Thymus (tissue), 11 donors: ENCODE measurements around the gene CGB7. TPM values are rescaled to one million over a fixed set of nuclear protein-coding genes. Genes with fewer than 3 reads are reported as not detected.

Experiments
- DNase-seq, 9 donors: peaks; one replicate each; pipeline ENCODE4 v3.0.0-alpha.2; 2013; ENCODE audit warnings: low spot score in 9 of 9, low read depth in 6 of 9, missing footprints in 1 of 9
- H3K27ac ChIP-seq, 2 donors: one replicate each; pipeline ENCODE4 v1.5.1; 2013; ENCODE audit warnings: control low read depth in 1 of 2, low read depth in 1 of 2, low read length in 1 of 2, mild to moderate bottlenecking in 1 of 2, moderate library complexity in 1 of 2
- H3K27me3 ChIP-seq, 2 donors: one replicate each; pipeline ENCODE4 v1.5.1; 2013; ENCODE audit warnings: low read length in 1 of 2; ENCODE audit not compliant: control insufficient read depth in 2 of 2, insufficient read depth in 1 of 2
- H3K36me3 ChIP-seq, 2 donors: one replicate each; pipeline ENCODE4 v1.5.1; 2013; ENCODE audit warnings: low read length in 1 of 2, mild to moderate bottlenecking in 1 of 2, moderate library complexity in 1 of 2; ENCODE audit not compliant: control insufficient read depth in 2 of 2, insufficient read depth in 2 of 2
- H3K4me1 ChIP-seq, 2 donors: one replicate each; pipeline ENCODE4 v1.5.1; 2013; ENCODE audit warnings: low read length in 2 of 2; ENCODE audit not compliant: control insufficient read depth in 2 of 2, insufficient read depth in 2 of 2
- H3K4me3 ChIP-seq, 2 donors: one replicate each; pipeline ENCODE4 v1.5.1; 2013; ENCODE audit warnings: low read length in 2 of 2, control low read depth in 1 of 2, mild to moderate bottlenecking in 1 of 2
- H3K9me3 ChIP-seq, 2 donors: one replicate each; pipeline ENCODE4 v1.5.1; 2013; ENCODE audit warnings: low read length in 1 of 2, mild to moderate bottlenecking in 1 of 2; ENCODE audit not compliant: control insufficient read depth in 2 of 2, insufficient read depth in 1 of 2
- WGBS: extraction: QIAGEN DNeasy Blood & Tissue Kit; methylation state at CpG from one replicate; pipeline ENCODE4 v1.1.7; 2013; 5-methylcytosine and 5-hydroxymethylcytosine counted together
- polyA plus RNA-seq: library from polyadenylated mRNA; stranded (reverse); fragments of 200-250 nt; gene quantifications from one replicate; pipeline ENCODE4 v1.2.3, GENCODE V29; 2013
- total RNA-seq: library from RNA; stranded (reverse); fragments of 120-200 nt; gene quantifications from one replicate; pipeline ENCODE4 v1.2.4, GENCODE V29; 2013
- donor health status: healthy.

Gene CGB7
- total and polyA plus RNA-seq, 2 donors = 0.33 to 6.7 TPM

DNA sequence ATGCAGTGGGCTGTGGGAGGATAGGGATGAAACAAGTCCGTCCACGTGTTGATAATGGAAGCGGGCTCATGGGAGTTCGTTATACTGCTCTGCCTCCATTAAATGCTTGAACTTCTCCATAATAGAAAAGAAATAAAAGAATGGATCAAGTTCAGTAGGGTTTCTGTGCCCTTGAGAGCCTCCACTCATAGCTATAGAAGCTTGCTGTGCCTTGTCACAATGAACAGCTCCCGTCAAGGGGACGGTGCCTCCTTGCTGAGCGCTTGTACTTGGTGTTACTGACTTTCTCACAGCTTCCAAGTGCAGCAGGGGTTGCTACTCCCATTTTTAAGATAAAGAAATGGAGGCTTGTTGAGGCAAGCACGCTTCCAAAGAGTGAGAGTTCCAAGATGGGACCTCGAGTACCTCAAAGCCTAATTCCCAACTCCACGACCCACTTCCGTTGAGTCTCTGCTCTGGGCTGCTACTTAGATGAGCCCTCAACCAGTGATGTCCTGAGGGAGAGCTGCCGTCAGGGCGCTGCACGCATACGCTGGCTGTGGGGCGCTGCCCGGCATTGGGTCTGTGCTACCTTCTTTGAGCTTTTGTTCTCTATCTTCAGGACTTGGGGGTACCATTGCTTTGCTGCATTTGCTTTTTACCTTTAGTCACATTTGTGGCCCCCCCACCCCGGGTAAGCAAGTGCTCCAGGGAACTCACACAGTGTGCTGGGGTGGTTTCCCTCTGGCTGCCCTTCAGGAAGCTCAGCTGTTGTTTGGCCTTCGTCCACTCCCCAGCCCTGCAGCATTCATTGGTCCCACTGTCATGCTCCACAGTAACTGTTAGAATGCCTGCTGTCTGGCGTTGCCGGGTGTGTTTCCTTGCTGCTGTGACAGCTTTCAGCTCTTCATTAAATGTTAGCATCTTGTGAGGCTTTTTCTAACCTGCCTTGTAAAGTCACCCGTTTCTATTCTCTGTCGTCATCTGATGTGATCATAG, 37.2 kb upstream of the CGB7 start:
- Histone ChIP-seq H3K4me3 (no peak overlapping the region), H3K36me3 (peaks cover 82 to 92% of the 10 kb centered on the region in 2 donors), H3K4me1 (peaks cover 0 to 11% of the 10 kb centered on the region in 2 donors), H3K9me3 (peaks cover 0 to 3% of the 10 kb centered on the region in 2 donors), H3K27ac (no peak overlapping the region), H3K27me3 (no peaks in the 10 kb centered on the region)
- DNase-seq = no peak
- WGBS = 97% methylated on average over 23 of the region's 23 CpGs

DNA sequence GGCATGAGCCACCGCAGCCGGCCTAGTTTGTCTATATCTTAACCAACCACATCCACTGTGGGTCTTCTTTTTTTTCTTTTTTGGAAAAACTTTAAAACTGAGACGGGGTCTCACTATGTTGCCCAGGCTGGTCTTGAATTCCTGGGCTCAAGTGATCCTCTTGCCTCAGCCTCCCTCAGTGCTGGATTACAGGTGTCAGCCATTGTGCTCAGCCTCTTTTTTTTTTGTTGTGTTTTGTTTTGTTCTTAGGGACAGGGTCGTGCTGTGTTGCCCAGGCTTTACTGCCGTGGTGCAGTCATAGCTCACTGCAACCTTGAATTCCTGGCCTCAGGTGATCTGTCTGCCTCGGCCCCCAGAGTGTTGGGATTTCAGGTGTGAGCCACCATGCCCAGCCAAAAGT, 35.1 kb upstream of the CGB7 start:
- WGBS = 96% methylated on average over 6 of the region's 6 CpGs
- Histone ChIP-seq H3K4me1 (peaks cover 0 to 5% of the 10 kb centered on the region in 2 donors), H3K36me3 (peaks cover 73 to 85% of the 10 kb centered on the region in 2 donors), H3K27me3 (no peaks in the 10 kb centered on the region), H3K9me3 (no peaks in the 10 kb centered on the region), H3K4me3 (no peak overlapping the region), H3K27ac (no peak overlapping the region)
- no peak for DNase-seq

DNA sequence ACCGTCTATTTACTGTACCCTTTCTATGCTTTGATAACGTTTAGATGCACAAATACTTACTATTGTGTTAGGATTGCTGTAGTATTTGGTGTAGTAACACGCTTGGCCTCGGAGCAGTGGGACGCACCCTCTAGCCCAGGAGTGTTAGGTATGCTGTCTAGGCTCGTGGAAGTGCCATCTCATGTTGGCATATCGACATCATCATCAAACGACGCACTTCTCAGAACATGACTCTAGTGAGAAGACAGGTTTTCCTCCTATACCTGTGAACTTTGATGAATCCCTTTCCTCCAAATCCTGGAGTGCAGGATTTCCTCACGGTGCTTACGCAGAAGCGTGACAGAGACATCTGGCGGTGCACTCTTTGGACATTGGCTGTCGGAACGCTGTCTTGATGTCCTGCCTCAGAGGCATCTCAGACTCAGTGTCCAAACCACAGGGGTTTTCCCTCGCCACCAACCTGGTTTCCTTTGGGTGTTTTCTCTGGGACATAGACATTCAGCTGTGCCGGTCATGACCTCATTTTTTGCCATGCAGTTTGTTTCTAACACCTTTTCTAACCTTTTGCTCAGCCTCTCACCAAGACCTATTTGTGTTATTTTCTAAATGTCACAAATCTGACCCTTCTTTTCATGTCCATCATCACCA, 34.0 kb upstream of the CGB7 start:
- 98% methylated on average over 17 of the region's 17 CpGs for WGBS
- Histone ChIP-seq H3K27me3 (no peaks in the 10 kb centered on the region), H3K4me1 (peaks cover 1 to 12% of the 10 kb centered on the region in 2 donors), H3K4me3 (no peak overlapping the region), H3K36me3 (peaks cover 76 to 85% of the 10 kb centered on the region in 2 donors), H3K9me3 (no peaks in the 10 kb centered on the region), H3K27ac (no peak overlapping the region)
- DNase-seq = no peak

DNA sequence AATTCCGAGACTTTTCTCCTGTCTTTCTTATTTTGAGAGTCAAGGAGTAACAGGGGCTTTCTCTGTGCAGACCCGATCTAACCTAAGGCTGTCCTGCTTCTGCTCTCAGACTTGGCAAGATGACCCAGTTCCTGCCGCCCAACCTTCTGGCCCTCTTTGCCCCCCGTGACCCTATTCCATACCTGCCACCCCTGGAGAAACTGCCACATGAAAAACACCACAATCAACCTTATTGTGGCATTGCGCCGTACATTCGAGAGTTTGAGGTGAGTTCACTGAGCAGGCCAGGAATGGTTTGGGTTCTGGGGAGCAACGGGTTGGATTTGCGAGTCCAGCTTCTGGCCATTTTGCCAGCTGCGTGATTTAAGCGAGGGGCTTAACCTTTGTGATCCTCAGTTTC, 28.7 kb upstream of the CGB7 start:
- Histone ChIP-seq H3K9me3 (no peaks in the 10 kb centered on the region), H3K4me3 (peak overlapping the region; percentile 77 to 100), H3K4me1 (peaks cover 9 to 24% of the 10 kb centered on the region in 2 donors), H3K27me3 (peaks cover 0 to 4% of the 10 kb centered on the region in 2 donors), H3K27ac (peak overlapping the region in 1 of 2 donors; percentile 91), H3K36me3 (peaks cover 34 to 43% of the 10 kb centered on the region in 2 donors)
- no peak for DNase-seq
- WGBS = 71% methylated on average over 11 of the region's 11 CpGs

DNA sequence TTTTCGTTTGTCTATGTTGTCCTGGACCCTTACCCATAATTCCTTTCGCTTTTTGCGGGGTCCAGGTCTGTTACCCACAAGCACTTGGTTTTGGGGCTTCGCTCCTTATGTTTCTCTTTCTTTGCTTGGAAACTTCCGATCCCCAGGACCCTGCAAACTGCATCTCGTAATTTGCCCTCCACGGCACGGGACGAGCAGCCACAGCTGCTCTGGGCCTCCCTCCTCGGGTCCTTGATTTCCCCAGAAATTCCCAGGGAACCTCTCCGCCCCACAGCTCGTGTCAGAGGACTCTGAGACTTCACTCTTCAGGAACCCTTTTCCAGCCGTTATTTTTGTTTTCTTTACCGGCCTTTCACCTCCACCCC, 28.3 kb upstream of the CGB7 start:
- H3K9me3 ChIP-seq = no peaks in the 10 kb centered on the region
- peaks cover 9 to 24% of the 10 kb centered on the region in 2 donors for H3K4me1 ChIP-seq
- DNase-seq = peak in 1 of 9 donors; percentile 29
- peaks cover 30 to 38% of the 10 kb centered on the region in 2 donors for H3K36me3 ChIP-seq
- WGBS = 2% methylated on average over 14 of the region's 14 CpGs
- H3K27me3 ChIP-seq = peaks cover 0 to 4% of the 10 kb centered on the region in 2 donors
- H3K27ac ChIP-seq = peak overlapping the region; percentile 77 to 91
- H3K4me3 ChIP-seq = peak overlapping the region; percentile 77 to 100

DNA sequence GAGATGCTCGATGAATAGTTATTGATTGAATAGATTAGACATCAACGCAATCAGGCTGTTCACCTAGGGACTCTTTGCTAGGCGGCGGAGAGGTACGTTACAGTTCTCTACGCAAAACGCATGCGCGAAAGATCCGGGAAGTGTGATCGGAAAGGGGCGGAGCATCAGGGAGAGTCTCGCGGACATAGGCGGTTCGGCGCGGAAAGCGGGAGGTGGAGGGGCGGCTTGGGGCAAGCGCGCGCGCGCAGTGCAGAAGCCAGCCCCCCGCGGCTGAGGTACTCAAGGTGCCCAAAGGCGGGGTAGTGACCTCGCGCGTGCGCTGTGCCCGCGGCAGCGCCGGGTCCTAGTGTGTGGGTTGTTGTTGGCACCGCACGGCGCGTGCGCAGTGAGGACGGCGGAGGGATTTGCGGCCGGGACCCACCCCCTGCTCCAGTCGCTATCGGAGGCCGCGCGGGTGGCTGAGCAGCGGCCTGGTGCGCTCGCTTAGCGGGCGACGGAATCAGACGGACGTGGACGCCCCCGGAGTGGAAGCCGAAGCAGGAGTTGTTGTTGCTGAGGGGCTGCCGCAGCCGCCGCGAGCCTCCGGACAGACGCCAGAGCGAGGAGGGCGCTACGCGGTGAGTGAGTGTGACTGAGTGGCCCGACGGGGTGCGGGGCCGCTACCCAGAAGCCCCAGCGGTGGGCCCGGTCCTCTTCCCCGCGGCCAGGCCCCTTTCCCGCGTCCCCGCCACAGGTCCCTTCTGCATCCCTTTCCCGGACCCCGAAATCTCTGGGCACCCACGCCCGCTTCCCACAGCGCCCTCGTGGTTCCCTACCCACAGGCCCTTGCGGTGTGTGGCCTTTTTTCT, 27.7 kb upstream of the CGB7 start, which contains the start of gene SNRNP70:
Gene SNRNP70, plus strand, starts transcription at position 432 of the 848 bp plus-strand sequence. CDS start 964 bp downstream, outside the sequence.
- Histone ChIP-seq H3K27me3 (peaks cover 0 to 4% of the 10 kb centered on the region in 2 donors), H3K27ac (peak within 1 kb of the TSS; percentile 82 to 91)
- under 1% methylated on average over 89 of the region's 89 CpGs for WGBS

DNA sequence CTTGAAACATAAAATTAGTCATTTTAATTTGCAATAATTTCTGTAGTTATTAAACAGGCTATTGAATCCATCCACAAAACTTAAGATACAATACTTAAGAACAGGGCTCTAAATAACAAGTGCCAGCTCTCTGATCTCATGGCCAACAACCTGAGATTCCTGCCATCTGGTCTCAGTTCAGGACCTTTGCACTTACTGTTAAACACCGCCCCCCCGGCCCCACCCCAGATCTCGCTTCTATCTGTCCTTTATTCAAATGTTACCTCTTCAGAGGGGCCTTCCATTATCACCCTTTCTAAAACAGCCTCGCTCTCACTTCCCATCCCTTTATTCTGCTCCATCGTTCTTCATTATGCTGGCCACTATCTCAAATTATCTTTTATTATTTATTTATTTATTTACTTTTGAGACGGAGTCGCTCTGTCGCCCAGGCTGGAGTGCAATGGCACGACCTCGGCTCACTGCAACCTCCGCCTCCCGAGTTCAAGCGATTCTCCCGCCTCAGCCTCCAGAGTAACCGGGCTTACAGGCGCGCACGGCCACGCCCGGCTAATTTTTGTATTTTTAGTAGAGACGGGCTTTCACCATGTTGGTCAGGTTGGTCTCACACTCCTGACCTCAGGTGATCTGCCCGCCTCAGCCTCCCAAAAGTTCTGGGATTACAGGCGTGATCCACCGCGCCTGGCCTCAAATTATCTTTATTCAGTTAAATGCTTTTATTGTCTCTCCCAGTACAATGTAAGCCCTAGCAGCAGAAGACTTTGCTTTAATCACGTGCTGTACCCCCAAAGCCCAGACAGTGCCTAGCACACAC, 26.9 kb upstream of the CGB7 start:
- Histone ChIP-seq H3K4me1 (peaks cover 9 to 24% of the 10 kb centered on the region in 2 donors), H3K27me3 (peaks cover 0 to 4% of the 10 kb centered on the region in 2 donors), H3K36me3 (peaks cover 17 to 27% of the 10 kb centered on the region in 2 donors), H3K4me3 (peak overlapping the region; percentile 77 to 100), H3K9me3 (no peaks in the 10 kb centered on the region), H3K27ac (peak overlapping the region; percentile 82 to 91)
- no peak for DNase-seq
- WGBS = 78% methylated on average over 26 of the region's 26 CpGs

More for the DNA sequence above, 27.7 kb upstream of the CGB7 start, which contains the start of gene SNRNP70:
- Histone ChIP-seq H3K36me3 (peaks cover 24 to 32% of the 10 kb centered on the region in 2 donors), H3K9me3 (no peaks in the 10 kb centered on the region), H3K4me3 (peak within 1 kb of the TSS; percentile 77 to 100), H3K4me1 (peaks cover 9 to 24% of the 10 kb centered on the region in 2 donors)
- DNase-seq = peak; percentile 97 to 100 (median 99)

DNA sequence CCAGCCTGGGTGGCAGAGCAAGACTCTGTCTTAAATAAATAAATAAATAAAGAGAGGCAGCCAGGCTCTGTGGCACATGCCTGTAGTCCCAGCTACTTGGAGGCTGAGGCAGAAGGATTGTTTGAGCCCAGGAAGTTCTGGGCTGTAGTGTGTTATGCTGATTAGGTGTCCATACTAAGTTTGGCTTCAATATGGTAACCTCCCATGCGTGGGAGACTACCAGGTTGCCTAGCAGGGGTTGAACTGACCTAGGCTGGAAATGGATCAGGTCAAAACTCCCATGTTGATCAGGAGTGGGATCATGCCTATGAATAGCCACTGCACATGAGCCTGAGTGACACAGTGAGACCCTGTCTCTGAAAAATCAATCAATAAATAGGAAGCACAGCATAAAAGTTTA, 23.7 kb upstream of the CGB7 start:
- H3K27me3 ChIP-seq = peaks cover 0 to 4% of the 10 kb centered on the region in 2 donors
- peaks cover 0 to 3% of the 10 kb centered on the region in 2 donors for H3K36me3 ChIP-seq
- WGBS = 90% methylated on average over 1 of the region's 1 CpG
- no peak overlapping the region for H3K27ac ChIP-seq
- no peak for DNase-seq
- H3K4me1 ChIP-seq = peaks cover 5 to 9% of the 10 kb centered on the region in 2 donors
- no peak overlapping the region for H3K4me3 ChIP-seq
- H3K9me3 ChIP-seq = no peaks in the 10 kb centered on the region
